Vagina (tissue), 2 donors: ENCODE results near the gene KMT2C.

Experiments
- CTCF ChIP-seq, 3 experiments: fragments of 450-650 bp in 2 of 3; fragments of 200-600 bp in 1 of 3; sonication (generic) in 1 of 3; IDR thresholded peaks; one replicate each; pipeline ENCODE4 v1.5.1; 2017 to 2019; ENCODE audit warnings: antibody characterized with exemption in 3 of 3, mild to moderate bottlenecking in 2 of 3, moderate library complexity in 2 of 3
- POLR2AphosphoS5 ChIP-seq, 2 donors: sonication (generic); formaldehyde crosslinking; IDR thresholded peaks; one replicate each; pipeline ENCODE4 v1.9.0; 2017; ENCODE audit warnings: antibody characterized with exemption in 2 of 2, mild to moderate bottlenecking in 2 of 2, low read depth in 1 of 2; ENCODE audit not compliant: insufficient read depth in 1 of 2

GRCh38 chr7:152330827-152331226 is 105.0 kb downstream of the KMT2C start:
- TF ChIP-seq POLR2AphosphoS5 (IDR thresholded peaks at IDR 0.05; ENCODE audit: insufficient read depth in 1 of 2, low read depth in 1 of 2) (no peak), CTCF (IDR thresholded peaks at IDR 0.05) (no peak)
